HEK293T (cell line): ENCODE results near the gene MAP3K10.

Source experiments
- BHLHE40 ChIP-seq: fragments of 450-650 bp; IDR thresholded peaks from 2 replicates; pipeline ENCODE4 v1.6.1; 2016; ENCODE audit warnings: mild to moderate bottlenecking, moderate library complexity, borderline replicate concordance
- FOXA1 ChIP-seq: fragments of 450-650 bp; IDR thresholded peaks from 2 replicates; pipeline ENCODE4 v1.6.1; 2016; ENCODE audit warnings: mild to moderate bottlenecking
- LEF1 ChIP-seq: fragments of 450-650 bp; IDR thresholded peaks from 2 replicates; pipeline ENCODE4 v1.6.1; 2017; ENCODE audit warnings: mild to moderate bottlenecking, borderline replicate concordance
- SP1 ChIP-seq: fragments of 450-650 bp; IDR thresholded peaks from 2 replicates; pipeline ENCODE4 v1.6.1; 2017
- SUZ12 ChIP-seq: fragments of 450-650 bp; IDR thresholded peaks from 2 replicates; pipeline ENCODE4 v1.6.1; 2016; ENCODE audit warnings: mild to moderate bottlenecking
- ZNF384 ChIP-seq: fragments of 450-650 bp; IDR thresholded peaks from 2 replicates; pipeline ENCODE4 v1.6.1; 2016

GRCh38 chr19:40252395-40252794 lies 61.2 kb downstream of the MAP3K10 start:
- TF ChIP-seq SP1 (no peak), BHLHE40 (no peak), LEF1 (no peak), SUZ12 (no peak), FOXA1 (no peak), ZNF384 (no peak)
